Natural killer cell (primary cell): ENCODE results near the gene CTSZ. TPM values are rescaled to one million over a fixed set of nuclear protein-coding genes. Genes with fewer than 3 reads are reported as not detected.

ENCODE experiments used
- ATAC-seq, 3 donors: fragments of 150-1000 bp in 2 of 3; fragments of 200-7000 bp in 1 of 3; cut with Tn5 transposase; 1 replicate in 1 of 3; 2 replicates in 2 of 3; pipeline ENCODE4 v1.10.0; 2021; ENCODE audit warnings: mild to moderate bottlenecking in 2 of 3, moderate library complexity in 2 of 3
- DNase-seq, 2 donors: peaks; one replicate each; pipeline versions ENCODE4 v3.0.0 to v3.0.0-alpha.2; 2013 to 2021; ENCODE audit warnings: mixed read lengths in 1 of 2
- H3K27ac ChIP-seq: one replicate; pipeline ENCODE4 v1.5.1; 2013; ENCODE audit warnings: mild to moderate bottlenecking, low read length
- H3K27me3 ChIP-seq: one replicate; pipeline ENCODE4 v1.6.1; 2013; ENCODE audit warnings: low read length; ENCODE audit not compliant: control insufficient read depth, insufficient read depth
- H3K36me3 ChIP-seq: one replicate; pipeline ENCODE4 v1.6.1; 2013; ENCODE audit warnings: low read length; ENCODE audit not compliant: control insufficient read depth, insufficient read depth
- H3K4me1 ChIP-seq: one replicate; pipeline ENCODE4 v1.6.1; 2013; ENCODE audit warnings: low read length; ENCODE audit not compliant: control insufficient read depth, insufficient read depth
- H3K4me3 ChIP-seq: one replicate; pipeline ENCODE4 v1.5.1; 2013; ENCODE audit warnings: low read length
- H3K9me3 ChIP-seq: one replicate; pipeline ENCODE4 v1.6.1; 2013; ENCODE audit warnings: low read length; ENCODE audit not compliant: control insufficient read depth, insufficient read depth
- H3K27ac Mint-ChIP-seq, 2 donors: one replicate each; pipeline ENCODE4 v1.8.0; 2022; ENCODE audit warnings: mild to moderate bottlenecking in 2 of 2, mixed read lengths in 2 of 2, moderate library complexity in 1 of 2
- H3K27me3 Mint-ChIP-seq, 2 donors: one replicate each; pipeline ENCODE4 v1.8.0; 2022; ENCODE audit warnings: low read depth in 2 of 2, mixed read lengths in 2 of 2
- H3K36me3 Mint-ChIP-seq: one replicate; pipeline ENCODE4 v1.8.0; 2022; ENCODE audit warnings: mixed read lengths
- H3K4me1 Mint-ChIP-seq, 2 donors: one replicate each; pipeline ENCODE4 v1.8.0; 2022; ENCODE audit warnings: mixed read lengths in 2 of 2
- H3K4me3 Mint-ChIP-seq: one replicate; pipeline ENCODE4 v1.8.0; 2022; ENCODE audit warnings: mild to moderate bottlenecking, moderate library complexity, mixed read lengths
- H3K9me3 Mint-ChIP-seq, 2 donors: one replicate each; pipeline ENCODE4 v1.8.0; 2022; ENCODE audit warnings: mixed read lengths in 2 of 2
- CTCF ChIP-seq: fragments of 200-600 bp; IDR thresholded peaks from one replicate; pipeline ENCODE4 v1.8.0; 2022; ENCODE audit warnings: antibody characterized with exemption
- WGBS: methylation state at CpG from one replicate; pipeline ENCODE4 v1.1.7; 2013; ENCODE audit warnings: missing lambda C conversion rate; ENCODE audit not compliant: insufficient coverage; 5-methylcytosine and 5-hydroxymethylcytosine counted together
- intact Hi-C: fragments of 100-400 bp; cut with micrococcal nuclease; formaldehyde crosslinking; loops from one replicate; pipeline ENCODE4 v1.14.2; 2022
- total RNA-seq, 4 donors: library from RNA; stranded (reverse); fragments of 120-200 nt in 1 of 4; gene quantifications; one replicate each; pipeline versions ENCODE4 v1.2.3 to v1.2.4, GENCODE V29; 2013 to 2022

CTSZ gene
- total RNA-seq, 3 donors from 2014 or later (not counting 1 experiment from before 2014, with no cell fraction given): 30.5 to 52.5 (median 42.3) TPM

- Histone ChIP-seq H3K9me3 (no peaks in the 10 kb centered on the region), H3K27me3 (no peaks in the 10 kb centered on the region), H3K36me3 (peaks cover 70% of the 10 kb centered on the region), H3K4me3 (no peak overlapping the region), H3K4me1 (peaks cover 8% of the 10 kb centered on the region), H3K27ac (no peak overlapping the region)
- TF ChIP-seq CTCF: no peak
- H3K27me3 Mint-ChIP-seq: no peaks in the 10 kb centered on the region
- H3K9me3 Mint-ChIP-seq: no peaks in the 10 kb centered on the region
- no peak for DNase-seq
- 89% methylated on average over 2 of the region's 2 CpGs for WGBS
- intact Hi-C loops: no loop called here
- H3K4me1 Mint-ChIP-seq: peaks cover 48 to 59% of the 10 kb centered on the region in 2 donors
- H3K36me3 Mint-ChIP-seq: peaks cover 24% of the 10 kb centered on the region
- ATAC-seq: no peak
- peak overlapping the region in 1 of 2 donors; percentile 14 for H3K27ac Mint-ChIP-seq
- no peak overlapping the region for H3K4me3 Mint-ChIP-seq
Measured at GRCh38 chr20:59025086-59025485, 18.0 kb upstream of the CTSZ start.

- DNase-seq: no peak
- WGBS: 95% methylated on average over 24 of the region's 24 CpGs
- Mint-ChIP-seq H3K36me3 (peaks cover 16% of the 10 kb centered on the region), H3K4me1 (peaks cover 45 to 52% of the 10 kb centered on the region in 2 donors), H3K27ac (no peak overlapping the region), H3K9me3 (no peaks in the 10 kb centered on the region), H3K27me3 (no peaks in the 10 kb centered on the region), H3K4me3 (no peak overlapping the region)
- H3K27ac ChIP-seq: no peak overlapping the region
- TF ChIP-seq CTCF: no peak
- peaks cover 61% of the 10 kb centered on the region for H3K36me3 ChIP-seq
- no peaks in the 10 kb centered on the region for H3K27me3 ChIP-seq
- H3K4me1 ChIP-seq: peaks cover 8% of the 10 kb centered on the region
- intact Hi-C loops: no loop called here
- no peaks in the 10 kb centered on the region for H3K9me3 ChIP-seq
- ATAC-seq: no peak
- no peak overlapping the region for H3K4me3 ChIP-seq
Measured at GRCh38 chr20:59024111-59024530, 17.1 kb upstream of the CTSZ start.

- peaks cover 11% of the 10 kb centered on the region for H3K36me3 Mint-ChIP-seq
- Histone ChIP-seq H3K4me1 (peaks cover 8% of the 10 kb centered on the region), H3K27me3 (no peaks in the 10 kb centered on the region), H3K9me3 (no peaks in the 10 kb centered on the region), H3K36me3 (peaks cover 56% of the 10 kb centered on the region), H3K4me3 (no peak overlapping the region), H3K27ac (no peak overlapping the region)
- H3K4me1 Mint-ChIP-seq: peaks cover 42 to 46% of the 10 kb centered on the region in 2 donors
- no peak overlapping the region for H3K27ac Mint-ChIP-seq
- WGBS: 96% methylated on average over 13 of the region's 13 CpGs
- no peak for DNase-seq
- no peaks in the 10 kb centered on the region for H3K27me3 Mint-ChIP-seq
- intact Hi-C loops: no loop called here
- TF ChIP-seq CTCF: no peak
- H3K9me3 Mint-ChIP-seq: no peaks in the 10 kb centered on the region
- H3K4me3 Mint-ChIP-seq: no peak overlapping the region
- ATAC-seq: no peak
Measured at GRCh38 chr20:59023616-59024015, 16.6 kb upstream of the CTSZ start.

GRCh38 chr20:59022754-59023153 is 15.7 kb upstream of the CTSZ start:
- intact Hi-C loops: no loop called here
- DNase-seq (no peak), ATAC-seq (no peak)
- Mint-ChIP-seq H3K9me3 (no peaks in the 10 kb centered on the region), H3K4me1 (peaks cover 40% of the 10 kb centered on the region in 2 donors), H3K36me3 (peaks cover 8% of the 10 kb centered on the region), H3K4me3 (no peak overlapping the region), H3K27ac (peak overlapping the region; percentile 14 to 53), H3K27me3 (no peaks in the 10 kb centered on the region)
- H3K27me3 ChIP-seq: no peaks in the 10 kb centered on the region
- no peak for TF ChIP-seq CTCF
- peaks cover 8% of the 10 kb centered on the region for H3K4me1 ChIP-seq
- no peak overlapping the region for H3K27ac ChIP-seq
- H3K9me3 ChIP-seq: no peaks in the 10 kb centered on the region
- no peak overlapping the region for H3K4me3 ChIP-seq
- 98% methylated on average over 15 of the region's 15 CpGs for WGBS
- peaks cover 51% of the 10 kb centered on the region for H3K36me3 ChIP-seq
